GM10266 (cell line): ENCODE results near the gene LILRB1.

Source experiments
- DNase-seq: peaks from one replicate; pipeline ENCODE4 v3.0.0; 2012; ENCODE audit errors: extremely low spot score
- CTCF ChIP-seq: IDR thresholded peaks from 2 replicates; pipeline ENCODE4 v1.5.1; 2012; ENCODE audit warnings: mild to moderate bottlenecking, low read depth; ENCODE audit not compliant: control insufficient read depth, insufficient read depth; ENCODE audit errors: missing control alignments

LILRB1 gene

GRCh38 chr19:54606891-54607784, 23.1 kb upstream of the LILRB1 start:
- TF ChIP-seq CTCF: no peak
- no peak for DNase-seq

- TF ChIP-seq CTCF: no peak
- no peak for DNase-seq
Measured at GRCh38 chr19:54607785-54608150, 22.5 kb upstream of the LILRB1 start.

- no peak for DNase-seq
- no peak for TF ChIP-seq CTCF
Measured at GRCh38 chr19:54608205-54608604, 22.1 kb upstream of the LILRB1 start.

GRCh38 chr19:54608792-54609191, 21.5 kb upstream of the LILRB1 start:
- DNase-seq: no peak
- no peak for TF ChIP-seq CTCF

GRCh38 chr19:54609356-54609791, 20.9 kb upstream of the LILRB1 start:
- no peak for TF ChIP-seq CTCF
- DNase-seq: no peak

- no peak for TF ChIP-seq CTCF
- no peak for DNase-seq
Measured at GRCh38 chr19:54612428-54612827, 17.9 kb upstream of the LILRB1 start.

GRCh38 chr19:54614726-54615125, 15.6 kb upstream of the LILRB1 start:
- DNase-seq: no peak
- TF ChIP-seq CTCF: no peak
